NCI-H510A treated with DMSO at 0.1 percent for 48 hours (cell line): ENCODE measurements around the gene SRPK2.
"Not testable (repeated sequence)": the region's sequence is repeated elsewhere in the genome, so short reads cannot be mapped to it uniquely, and the experiment has no call there.

Experiments
- DNase-seq: peaks from one replicate; lab custom pipeline; 2025; lab: John Stamatoyannopoulos, UW

The SRPK2 gene

GRCh38 chr7:105339404-105340323, 49.1 kb downstream of the SRPK2 start:
- DNase-seq: no peak

DNA sequence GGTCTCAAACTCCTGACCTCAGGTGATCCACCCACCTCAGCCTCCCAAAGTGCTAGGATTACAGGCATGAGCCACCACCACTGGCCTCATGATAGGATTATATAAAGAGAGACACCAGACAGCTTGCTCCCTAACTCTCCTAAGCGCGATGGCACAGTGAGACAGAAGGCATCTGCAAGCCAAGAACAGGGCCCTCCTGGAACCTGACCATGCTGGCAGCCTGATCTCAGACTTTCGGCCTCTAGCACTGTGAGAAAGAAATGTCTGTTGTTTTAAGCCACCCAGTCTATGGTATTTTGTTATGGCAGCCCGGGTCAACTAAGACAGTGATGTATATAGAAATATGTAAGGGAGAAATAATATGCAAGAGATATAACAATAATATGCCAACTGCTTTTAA, 51.2 kb downstream of the SRPK2 start:
- DNase-seq: no peak

DNA sequence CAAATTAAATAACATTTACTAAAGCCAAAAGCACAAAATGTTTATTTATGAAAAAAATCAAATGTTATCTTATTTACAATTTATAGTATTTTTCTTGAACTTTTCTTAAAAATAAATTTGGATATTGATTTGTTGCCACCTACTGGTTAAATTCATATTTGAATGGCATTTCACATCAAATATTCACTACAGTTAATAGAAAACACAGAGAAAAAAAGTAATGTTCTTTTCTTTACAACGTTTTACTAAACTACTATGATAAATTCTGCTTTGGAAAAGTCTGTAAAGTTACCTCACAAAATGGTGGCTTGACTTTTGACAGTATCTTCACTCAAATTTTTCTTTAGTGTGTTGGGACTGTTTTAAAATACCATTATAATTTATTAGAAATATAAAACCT, 52.7 kb downstream of the SRPK2 start:
- no peak for DNase-seq

- DNase-seq: not testable (repeated sequence)
Measured at GRCh38 chr7:105332661-105333060, 56.1 kb downstream of the SRPK2 start.

- no peak for DNase-seq
Measured at GRCh38 chr7:105330526-105330925, 58.2 kb downstream of the SRPK2 start.

DNA sequence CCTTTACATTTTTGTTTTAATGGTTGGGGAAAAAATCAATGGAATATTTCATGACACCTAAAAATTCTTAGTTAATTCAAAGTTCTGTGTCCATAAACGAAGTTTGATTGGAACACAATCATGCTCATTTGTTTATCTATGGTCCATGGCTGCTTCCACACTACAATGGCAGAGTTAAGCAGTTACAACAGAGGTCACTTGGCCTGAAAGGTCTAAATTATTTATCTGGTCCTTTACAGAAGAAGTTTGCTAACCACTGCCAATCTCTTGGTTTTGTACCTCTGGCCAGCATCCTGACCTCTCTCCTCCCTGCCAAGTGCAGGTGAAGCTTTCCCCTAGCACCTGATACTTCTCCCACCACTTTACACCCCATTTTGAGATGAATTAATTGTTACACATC, 61.5 kb downstream of the SRPK2 start:
- no peak for DNase-seq

- no peak for DNase-seq
Measured at GRCh38 chr7:105325216-105325904, 63.4 kb downstream of the SRPK2 start.

DNA sequence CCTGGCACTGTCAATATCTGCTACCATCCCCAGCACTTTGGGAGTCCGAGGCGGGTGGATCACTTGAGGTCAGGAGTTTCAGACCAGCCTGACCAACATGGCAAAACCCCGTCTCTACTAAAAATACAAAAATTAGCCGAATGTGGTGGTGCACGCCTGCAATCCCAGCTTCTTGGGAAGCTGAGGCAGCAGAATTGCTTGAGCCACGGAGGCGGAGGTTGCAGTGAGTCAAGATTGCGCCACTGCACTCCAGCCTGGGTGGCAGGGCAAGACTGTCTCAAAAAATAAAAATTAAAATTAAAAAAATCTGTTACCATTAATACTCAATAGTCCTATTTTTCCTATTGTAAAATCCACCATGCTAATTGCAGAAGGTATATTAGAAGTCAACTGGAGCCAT, 64.1 kb downstream of the SRPK2 start:
- not testable (repeated sequence) for DNase-seq

DNA sequence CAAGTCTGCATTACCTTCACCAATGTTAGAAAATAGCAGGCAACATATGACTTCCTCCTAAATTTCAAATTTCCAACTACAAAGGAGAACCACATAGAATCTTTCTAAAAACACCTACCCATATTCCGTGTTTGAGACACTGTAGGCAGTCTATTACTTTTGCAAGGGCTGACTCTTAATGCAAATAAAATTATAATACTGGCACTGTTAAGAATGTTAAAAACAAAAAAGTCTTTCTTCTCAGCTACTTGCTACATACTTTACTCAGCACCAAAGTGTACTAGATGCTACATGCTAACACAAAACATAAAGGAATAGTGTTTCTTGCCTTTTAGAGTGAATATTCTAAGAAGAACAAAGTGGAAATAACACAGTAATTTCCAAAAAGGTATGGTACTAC, 65.4 kb downstream of the SRPK2 start:
- no peak for DNase-seq

DNA sequence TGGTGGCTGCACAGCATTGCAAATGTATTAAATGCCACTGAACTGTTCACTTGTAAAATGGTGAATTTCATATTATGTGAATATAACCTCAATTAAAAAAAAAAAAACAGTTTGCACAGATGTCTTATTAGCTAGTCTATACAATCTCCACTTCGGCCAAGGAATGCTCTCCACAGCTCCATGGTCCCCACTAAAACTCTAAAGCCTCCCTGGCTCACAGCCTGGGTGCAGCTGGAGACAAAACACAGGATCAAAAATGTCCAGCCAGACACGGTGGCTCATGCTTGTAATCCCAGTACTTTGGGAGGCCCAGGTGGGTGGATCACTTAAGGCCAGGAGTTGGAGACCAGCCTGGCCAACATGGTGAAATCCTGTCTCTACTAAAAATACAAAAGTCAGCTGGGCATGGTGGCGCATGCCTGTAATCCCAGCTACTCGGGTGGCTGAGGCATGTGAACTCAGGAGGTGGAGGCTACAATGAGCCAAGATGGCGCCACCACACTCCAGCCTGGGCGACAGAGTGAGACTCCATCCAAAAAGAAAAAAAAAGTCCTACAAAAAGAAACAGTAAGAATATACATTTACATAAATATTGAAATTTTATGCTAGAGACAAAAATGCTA, 66.0 kb downstream of the SRPK2 start:
- no peak for DNase-seq

DNA sequence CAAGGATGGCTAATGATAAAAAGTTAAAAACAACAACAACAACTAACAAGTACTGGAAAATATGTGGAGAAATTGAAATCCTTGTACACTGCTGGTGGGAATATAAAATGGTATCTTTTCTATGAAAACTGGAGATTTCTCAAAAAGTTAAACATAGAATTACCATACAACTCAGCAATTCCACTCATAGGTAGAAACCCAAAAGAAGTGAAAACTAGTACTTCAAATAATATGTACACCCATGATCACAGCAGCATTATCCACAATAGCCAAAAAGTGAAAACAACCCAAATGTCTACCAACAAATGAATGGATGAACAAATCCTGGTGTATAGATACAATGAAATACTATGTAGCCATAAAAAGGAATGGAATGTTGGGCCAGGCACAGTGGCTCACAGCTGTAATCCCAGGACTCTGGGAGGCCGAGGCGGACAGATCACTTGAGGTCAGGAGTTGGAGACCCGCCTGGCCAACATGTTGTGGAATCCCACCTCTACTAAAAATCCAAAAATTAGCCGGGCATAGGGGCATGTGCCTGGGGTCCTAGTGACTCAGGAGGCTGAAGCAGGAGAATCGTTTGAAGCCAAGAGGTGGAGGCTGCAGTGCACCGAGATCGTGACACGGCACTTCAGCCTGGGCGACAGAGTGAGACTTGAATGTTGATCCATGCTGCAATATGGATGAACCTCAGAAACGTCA, 66.8 kb downstream of the SRPK2 start:
- no peak for DNase-seq

DNA sequence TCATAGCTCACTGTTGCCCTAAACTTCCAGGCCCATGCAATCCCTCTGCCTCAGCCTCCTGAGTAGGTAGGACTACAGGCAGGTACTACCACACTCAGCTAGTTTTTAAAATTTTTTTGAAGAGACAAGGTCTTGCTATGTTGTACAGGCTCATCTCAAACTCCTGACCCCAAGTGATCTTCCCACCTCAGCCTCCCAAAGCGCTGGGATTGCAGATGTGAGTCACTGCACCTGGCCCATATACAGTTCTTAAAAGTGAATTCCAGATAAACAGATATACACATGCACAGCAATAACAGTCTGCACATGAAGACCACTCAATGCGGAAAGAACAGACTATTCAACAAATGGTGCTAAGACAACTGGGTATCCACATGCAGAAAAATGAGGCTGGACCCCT, 67.8 kb downstream of the SRPK2 start:
- no peak for DNase-seq

DNA sequence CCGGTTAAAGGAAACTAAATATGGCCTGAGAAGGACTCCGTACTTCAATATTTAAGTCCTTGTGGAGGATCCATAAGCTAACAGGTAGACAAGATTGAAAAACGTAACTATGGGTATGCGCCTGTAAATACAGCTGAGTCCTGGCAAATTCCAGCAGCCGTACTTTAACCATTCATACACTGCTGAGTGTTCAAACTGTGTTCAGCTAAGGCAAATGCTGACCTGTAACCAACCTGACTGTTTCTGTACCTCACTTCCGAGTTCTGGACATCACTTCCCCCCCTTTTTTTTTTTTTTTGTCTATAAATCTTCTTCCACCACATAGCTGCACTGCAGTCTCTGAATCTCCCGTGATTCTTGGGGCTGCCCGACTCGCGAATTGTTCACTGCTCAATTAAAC, 69.1 kb downstream of the SRPK2 start:
- DNase-seq: no peak

DNA sequence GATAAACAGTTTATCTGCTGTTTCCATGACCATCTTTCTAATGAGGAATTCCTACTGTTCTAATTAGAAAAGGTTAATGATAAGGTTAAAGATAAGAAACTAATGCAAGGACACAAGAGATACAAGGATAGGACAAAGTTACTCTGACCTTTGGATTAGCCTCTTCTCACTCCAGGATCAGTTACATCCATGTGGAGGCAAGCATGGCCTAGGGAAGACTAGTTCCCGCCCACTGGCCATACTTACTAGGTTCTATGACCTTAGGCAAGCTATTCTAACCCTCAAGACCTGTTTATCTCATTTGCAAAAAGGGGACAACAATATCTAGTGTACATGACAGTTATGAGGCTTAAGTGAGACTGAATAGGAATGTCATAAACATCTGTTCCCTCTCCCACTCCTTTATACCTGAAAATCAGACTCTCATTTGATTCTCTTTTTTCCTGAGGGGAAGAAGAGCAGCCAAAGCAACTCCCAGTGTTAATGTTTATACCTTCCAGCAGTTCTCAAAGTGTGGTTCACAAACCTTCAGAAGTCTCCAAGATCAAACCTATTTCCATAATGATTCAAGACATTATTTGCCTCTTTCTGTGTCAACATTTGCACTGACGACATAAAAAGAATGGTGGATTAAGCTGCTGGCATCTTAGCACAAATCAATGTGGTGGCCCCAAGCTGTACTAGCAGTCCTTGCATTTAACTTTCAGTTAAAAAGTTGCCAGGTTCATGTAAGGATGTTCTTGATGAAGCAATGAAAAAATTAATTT, 72.0 kb downstream of the SRPK2 start:
- no peak for DNase-seq

- no peak for DNase-seq
Measured at GRCh38 chr7:105315357-105315756, 73.4 kb downstream of the SRPK2 start.

DNA sequence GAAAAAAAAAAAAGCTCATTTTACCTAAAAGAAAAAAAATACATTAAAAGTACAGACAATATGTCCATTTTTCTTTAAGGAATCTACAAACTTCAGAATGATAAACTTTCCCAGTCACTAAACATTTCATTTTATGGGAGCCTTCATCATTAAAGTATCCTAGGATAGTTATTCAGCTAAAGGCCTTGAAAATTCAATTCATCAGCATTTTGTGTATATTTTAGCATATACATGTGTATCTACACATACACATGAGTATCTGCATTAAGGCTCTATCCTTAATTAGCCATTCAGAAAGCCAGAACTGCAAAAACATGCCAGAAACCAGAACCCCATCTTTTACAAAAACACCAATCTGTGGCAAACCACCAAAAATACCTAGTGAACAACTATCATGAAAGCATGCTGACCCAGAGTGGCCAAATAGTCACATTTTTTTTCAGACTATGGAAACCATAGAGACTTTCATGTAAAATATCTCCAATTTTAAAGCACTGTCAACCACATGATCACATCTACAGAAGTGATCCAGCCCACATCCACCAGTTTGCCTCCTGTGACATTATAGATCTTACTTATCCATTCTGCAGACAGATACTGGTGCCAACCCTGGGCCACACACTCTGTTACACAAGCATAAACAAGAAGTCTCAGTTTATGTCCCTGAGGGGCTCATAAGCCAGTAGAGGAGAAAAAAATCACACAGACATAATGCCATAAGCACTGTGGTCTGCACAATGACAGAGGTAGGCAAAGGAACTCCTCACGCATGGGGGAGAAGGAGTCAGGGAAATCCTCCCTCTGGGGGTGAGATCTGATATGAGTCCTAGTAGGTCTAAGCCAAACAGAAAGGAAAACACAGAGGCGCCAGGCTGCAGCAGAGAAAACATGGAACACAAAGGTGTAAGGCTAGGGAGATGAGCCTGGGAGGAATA, 79.2 kb downstream of the SRPK2 start:
- DNase-seq: no peak

- DNase-seq: no peak
Measured at GRCh38 chr7:105307163-105307672, 81.5 kb downstream of the SRPK2 start.

GRCh38 chr7:105306298-105306748, 82.4 kb downstream of the SRPK2 start:
- no peak for DNase-seq

DNA sequence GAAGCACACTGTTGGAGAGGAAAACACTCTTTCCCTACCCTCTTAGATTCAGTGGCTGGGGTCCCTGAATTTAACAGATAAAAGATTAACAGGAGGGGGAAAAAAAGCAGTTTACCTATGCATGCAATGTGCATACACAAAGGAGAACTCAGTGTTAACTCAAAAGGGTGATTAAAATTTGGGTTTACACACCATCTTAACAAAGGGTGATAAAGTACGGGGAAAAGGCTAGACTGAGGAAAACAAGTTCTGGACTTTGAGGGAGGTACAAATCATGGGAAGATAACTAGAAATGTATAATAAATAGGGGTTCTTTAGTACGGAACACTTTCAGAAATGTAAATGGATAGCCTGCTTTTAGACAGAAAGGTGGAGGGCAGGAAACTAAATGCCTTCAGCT, 83.1 kb downstream of the SRPK2 start:
- DNase-seq: no peak
